ENCODE measurements around the gene MRPL11. TPM values are rescaled to one million over a fixed set of nuclear protein-coding genes. Genes with fewer than 3 reads are reported as not detected.

Gene MRPL11
- total RNA-seq, 4 donors from 2014 or later = 24.7 to 34.9 (median 28.9) TPM

- H3K27me3 ChIP-seq = no peaks in the 10 kb centered on the region
- peaks cover 0 to 7% (median 3%) of the 10 kb centered on the region in 4 donors for H3K4me1 ChIP-seq
- H3K9me3 ChIP-seq = no peaks in the 10 kb centered on the region
- no peak for DNase-seq
- H3K36me3 ChIP-seq = no peaks in the 10 kb centered on the region
- no peak overlapping the region for H3K27ac ChIP-seq
- TF ChIP-seq CTCF (IDR thresholded peaks at IDR 0.05) (no peak), POLR2A (IDR thresholded peaks at IDR 0.05) (no peak)
- no peak overlapping the region for H3K4me3 ChIP-seq
Observed at GRCh38 chr11:66462010-66462409, 23.4 kb upstream of the MRPL11 start.

- no peak for DNase-seq
- Histone ChIP-seq H3K4me1 (peaks cover 0 to 4% (median 0%) of the 10 kb centered on the region in 4 donors), H3K36me3 (no peaks in the 10 kb centered on the region), H3K4me3 (no peak overlapping the region), H3K27ac (no peak overlapping the region), H3K9me3 (no peaks in the 10 kb centered on the region), H3K27me3 (no peaks in the 10 kb centered on the region)
- TF ChIP-seq POLR2A (IDR thresholded peaks at IDR 0.05) = no peak
- TF ChIP-seq CTCF (IDR thresholded peaks at IDR 0.05) = no peak
Observed at GRCh38 chr11:66459138-66459778, 20.6 kb upstream of the MRPL11 start.

- H3K36me3 ChIP-seq = no peaks in the 10 kb centered on the region
- peaks cover 0 to 4% (median 0%) of the 10 kb centered on the region in 4 donors for H3K4me1 ChIP-seq
- no peak for DNase-seq
- TF ChIP-seq POLR2A (IDR thresholded peaks at IDR 0.05) = no peak
- H3K4me3 ChIP-seq = no peak overlapping the region
- no peaks in the 10 kb centered on the region for H3K9me3 ChIP-seq
- H3K27ac ChIP-seq = no peak overlapping the region
- H3K27me3 ChIP-seq = no peaks in the 10 kb centered on the region
Observed at GRCh38 chr11:66457826-66458225, 19.2 kb upstream of the MRPL11 start.

DNA sequence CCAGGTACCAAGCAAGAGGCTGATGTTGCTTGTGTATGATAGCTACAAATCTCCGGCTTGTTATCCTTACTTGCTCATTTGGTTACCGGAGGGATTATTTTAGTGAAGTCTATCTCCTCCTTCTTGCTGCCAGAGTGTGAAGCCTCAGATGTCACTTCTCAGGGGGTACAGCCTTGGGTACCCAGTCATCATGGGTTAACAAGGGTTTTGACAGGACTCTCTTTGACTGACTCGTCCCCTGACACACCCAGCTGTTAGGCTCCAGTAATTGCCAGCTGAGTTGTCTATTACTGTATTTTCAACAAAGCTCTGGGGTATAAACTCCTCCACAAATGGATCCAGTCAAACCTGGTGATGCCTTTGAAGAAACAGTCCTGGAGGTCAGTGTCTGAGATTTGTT lies 16.2 kb upstream of the MRPL11 start:
- H3K36me3 ChIP-seq = no peaks in the 10 kb centered on the region
- no peaks in the 10 kb centered on the region for H3K27me3 ChIP-seq
- no peak for DNase-seq
- H3K4me1 ChIP-seq = peaks cover 0 to 4% (median 0%) of the 10 kb centered on the region in 4 donors
- H3K4me3 ChIP-seq = no peak overlapping the region
- no peaks in the 10 kb centered on the region for H3K9me3 ChIP-seq
- no peak overlapping the region for H3K27ac ChIP-seq
- TF ChIP-seq POLR2A (IDR thresholded peaks at IDR 0.05) (no peak), CTCF (IDR thresholded peaks at IDR 0.05) (no peak)

DNA sequence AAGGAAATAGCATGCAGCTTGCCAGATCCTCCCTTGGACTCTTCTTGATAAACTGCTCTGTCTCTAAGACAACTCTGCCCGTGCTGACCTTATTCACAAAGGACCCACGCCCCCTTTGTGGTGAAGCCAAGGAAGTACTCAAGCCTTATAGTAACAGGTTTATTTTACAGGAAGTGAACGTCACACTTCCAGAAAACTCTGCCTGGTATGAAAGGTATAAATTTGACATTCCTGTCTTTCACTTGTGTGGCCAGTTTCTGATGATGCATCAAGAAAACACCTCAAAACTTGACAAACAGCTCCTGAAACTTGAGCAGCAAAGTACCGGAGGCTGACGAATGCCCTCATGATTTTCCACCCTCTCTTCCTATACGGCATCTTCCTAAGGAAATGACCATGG lies 15.6 kb upstream of the MRPL11 start:
- Histone ChIP-seq H3K27ac (no peak overlapping the region), H3K9me3 (no peaks in the 10 kb centered on the region), H3K27me3 (no peaks in the 10 kb centered on the region), H3K4me3 (no peak overlapping the region), H3K36me3 (no peaks in the 10 kb centered on the region), H3K4me1 (peaks cover 0 to 4% (median 0%) of the 10 kb centered on the region in 4 donors)
- TF ChIP-seq CTCF (IDR thresholded peaks at IDR 0.05) = no peak
- TF ChIP-seq POLR2A (IDR thresholded peaks at IDR 0.05) = no peak
- DNase-seq = no peak

DNA sequence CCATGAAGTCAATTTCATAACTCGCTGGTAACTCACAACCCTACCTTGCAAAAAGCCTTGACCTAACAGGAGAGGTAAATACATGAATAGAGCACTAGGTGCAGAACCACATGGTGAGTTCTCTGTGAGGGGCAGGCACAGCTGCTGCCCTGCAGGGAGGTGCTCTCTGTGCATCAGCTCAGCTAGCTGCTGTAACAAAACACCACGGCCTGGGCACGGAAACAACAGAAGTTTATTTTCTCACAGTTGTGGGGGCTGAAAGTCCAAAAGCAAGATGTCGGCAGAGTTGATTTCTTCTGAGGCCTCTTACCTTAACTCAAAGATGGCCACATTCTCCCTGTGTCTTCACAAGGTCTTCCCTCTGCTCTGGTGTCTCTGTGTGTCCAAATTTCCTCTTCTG lies 13.0 kb upstream of the MRPL11 start:
- Histone ChIP-seq H3K27ac (no peak overlapping the region), H3K36me3 (no peaks in the 10 kb centered on the region), H3K27me3 (no peaks in the 10 kb centered on the region), H3K4me3 (no peak overlapping the region), H3K4me1 (no peaks in the 10 kb centered on the region), H3K9me3 (no peaks in the 10 kb centered on the region)
- no peak for TF ChIP-seq CTCF (IDR thresholded peaks at IDR 0.05)
- no peak for DNase-seq

Data from Peyer's patch (tissue), 4 donors.